HCT116 (cell line): Measurements from ENCODE around the gene RAB3C.

Experiments
- JUND ChIP-seq: IDR thresholded peaks from 2 replicates; pipeline ENCODE4 v1.6.1; 2012
- POLR2A ChIP-seq: IDR thresholded peaks from 2 replicates; pipeline ENCODE4 v1.7.0; 2011; ENCODE audit warnings: borderline replicate concordance; ENCODE audit not compliant: insufficient read depth, insufficient read length; ENCODE audit errors: extremely low read depth

DNA sequence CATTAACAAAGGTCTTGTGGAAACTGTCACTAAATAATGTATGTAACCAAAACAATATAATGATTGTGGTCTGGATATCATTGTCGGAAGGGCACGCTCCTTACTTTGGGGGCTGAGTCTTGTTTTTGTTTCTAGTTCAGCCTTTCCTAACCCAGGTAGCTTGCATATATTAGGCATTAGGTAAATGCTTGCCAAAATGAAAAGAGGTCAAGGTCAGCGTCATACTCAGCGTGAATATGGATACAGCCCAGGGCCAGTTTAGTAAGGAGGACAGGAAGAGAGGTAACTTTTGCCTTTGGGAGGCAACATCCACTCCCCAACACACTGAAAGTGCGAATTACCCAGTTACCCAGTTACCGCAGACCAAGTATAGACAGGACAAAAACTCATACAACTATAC is 171.4 kb downstream of the RAB3C start:
- TF ChIP-seq POLR2A: no peak
- no peak for TF ChIP-seq JUND
